GM23338 (cell line): ENCODE measurements around the gene ZNF714. TPM values are rescaled to one million over a fixed set of nuclear protein-coding genes. Genes with fewer than 3 reads are reported as not detected.

Source experiments
- ATAC-seq: fragments of 200-7000 bp; cut with Tn5 transposase; 3 replicates; pipeline ENCODE4 v1.9.1; 2020
- DNase-seq: peaks from one replicate; pipeline ENCODE4 v3.0.0-alpha.2; 2015; ENCODE audit warnings: low spot score
- H2AFZ ChIP-seq: fragments of 200-600 bp; sonication (generic); 2 replicates; pipeline ENCODE4 v1.8.0; 2016; ENCODE audit warnings: antibody characterized with exemption, mild to moderate bottlenecking, moderate library complexity
- H3F3A ChIP-seq: fragments of 200-600 bp; sonication (generic); replicated peaks from 2 replicates; pipeline ENCODE4 v1.8.0; 2017; ENCODE audit warnings: antibody characterized with exemption, mixed run types, low read depth
- H3K27ac ChIP-seq: fragments of 200-600 bp; sonication (generic); 2 replicates; pipeline ENCODE4 v1.6.1; 2016; ENCODE audit warnings: low read depth
- H3K27me3 ChIP-seq: fragments of 200-600 bp; sonication (generic); 2 replicates; pipeline ENCODE4 v1.8.0; 2016; ENCODE audit warnings: mild to moderate bottlenecking, mixed run types, moderate library complexity; ENCODE audit not compliant: insufficient read depth
- H3K36me3 ChIP-seq: fragments of 200-600 bp; sonication (generic); 2 replicates; pipeline ENCODE4 v1.8.0; 2016; ENCODE audit warnings: mild to moderate bottlenecking; ENCODE audit not compliant: insufficient read depth
- H3K4me1 ChIP-seq: fragments of 200-600 bp; sonication (generic); 2 replicates; pipeline ENCODE4 v1.8.0; 2016; ENCODE audit warnings: mild to moderate bottlenecking, moderate library complexity; ENCODE audit not compliant: insufficient read depth
- H3K4me2 ChIP-seq: fragments of 200-600 bp; sonication (generic); 2 replicates; pipeline ENCODE4 v1.7.1; 2017; ENCODE audit warnings: mixed run types
- H3K4me3 ChIP-seq: fragments of 200-600 bp; sonication (generic); 2 replicates; pipeline ENCODE4 v1.6.1; 2016; ENCODE audit warnings: mixed run types
- H3K79me2 ChIP-seq: fragments of 200-600 bp; sonication (generic); replicated peaks from 2 replicates; pipeline ENCODE4 v1.8.0; 2017; ENCODE audit warnings: mild to moderate bottlenecking; ENCODE audit not compliant: insufficient read depth
- H3K9me2 ChIP-seq: fragments of 200-600 bp; sonication (generic); 2 replicates; pipeline ENCODE4 v1.8.0; 2017; ENCODE audit not compliant: insufficient read depth
- H4K20me1 ChIP-seq: fragments of 200-600 bp; sonication (generic); replicated peaks from 2 replicates; pipeline ENCODE4 v1.8.0; 2017; ENCODE audit warnings: mild to moderate bottlenecking; ENCODE audit not compliant: insufficient read depth
- H3K27ac Mint-ChIP-seq: 2 replicates; pipeline ENCODE4 v1.8.0; 2020; ENCODE audit warnings: inconsistent platforms, mild to moderate bottlenecking, moderate library complexity, mixed read lengths
- H3K27me3 Mint-ChIP-seq: 3 replicates; pipeline ENCODE4 v1.8.0; 2022; ENCODE audit warnings: low read depth, mild to moderate bottlenecking, moderate library complexity, mixed read lengths, inconsistent platforms; ENCODE audit not compliant: insufficient read depth, poor library complexity
- H3K36me3 Mint-ChIP-seq: 3 replicates; pipeline ENCODE4 v1.8.0; 2021; ENCODE audit warnings: low read depth, mild to moderate bottlenecking, inconsistent platforms, moderate library complexity, mixed read lengths
- H3K4me1 Mint-ChIP-seq: 3 replicates; pipeline ENCODE4 v1.8.0; 2020; ENCODE audit warnings: mild to moderate bottlenecking, inconsistent platforms, mixed read lengths
- H3K4me3 Mint-ChIP-seq: 3 replicates; pipeline ENCODE4 v1.8.0; 2021; ENCODE audit warnings: moderate library complexity, mild to moderate bottlenecking, inconsistent platforms, mixed read lengths
- H3K9me3 Mint-ChIP-seq: 3 replicates; pipeline ENCODE4 v1.8.0; 2020; ENCODE audit warnings: moderate library complexity, mild to moderate bottlenecking, inconsistent platforms, mixed read lengths
- EZH2phosphoT487 ChIP-seq: fragments of 200-600 bp; sonication (generic); IDR thresholded peaks from one replicate; pipeline ENCODE4 v1.8.1; 2018; ENCODE audit warnings: antibody characterized with exemption; ENCODE audit not compliant: unreplicated experiment
- JUNB ChIP-seq: IDR thresholded peaks from one replicate; pipeline ENCODE4 v1.6.1; 2016; ENCODE audit warnings: antibody characterized with exemption; ENCODE audit not compliant: unreplicated experiment
- STAT1 ChIP-seq: IDR thresholded peaks from one replicate; pipeline ENCODE4 v1.6.1; 2016; ENCODE audit warnings: antibody characterized with exemption; ENCODE audit not compliant: unreplicated experiment
- ZNF114 ChIP-seq: fragments of 250-450 bp; sonication (Bioruptor Pico); IDR thresholded peaks from 2 replicates; pipeline ENCODE4 v1.5.0; 2020; ENCODE audit warnings: mild to moderate bottlenecking, moderate library complexity
- ZNF331 ChIP-seq: fragments of 250-450 bp; sonication (Bioruptor Pico); IDR thresholded peaks from 2 replicates; pipeline ENCODE4 v1.5.0; 2020; ENCODE audit warnings: low read depth, mild to moderate bottlenecking, moderate library complexity
- polyA plus RNA-seq: library from polyadenylated mRNA; unstranded; fragments of >200 nt; fragmentation: Nextera tagmentation; extraction: Ambion mirVana; gene quantifications from 2 replicates; pipeline ENCODE4 v1.2.1, GENCODE V29; 2016
- total RNA-seq: library from RNA; depleted of rRNA; stranded (reverse); fragments of >200 nt; shearing (Covaris generic); gene quantifications from 2 replicates; pipeline ENCODE4 v1.2.3, GENCODE V29; 2014
- TF ChIP-seq, protein P1 (sequence below), 2 experiments: fragments of 200-600 bp in 1 of 2; sonication (generic) in 1 of 2; conservative IDR thresholded peaks; 2 replicates each; pipeline versions ENCODE4 v1.5.1 to v1.6.1; 2016 to 2017; ENCODE audit warnings: antibody characterized with exemption in 2 of 2, low read depth in 2 of 2, mild to moderate bottlenecking in 2 of 2, moderate library complexity in 1 of 2
- TF ChIP-seq, protein P2 (sequence below): fragments of 250-450 bp; sonication (Bioruptor Pico); IDR thresholded peaks from 2 replicates; pipeline ENCODE4 v1.5.0; 2020; ENCODE audit warnings: mild to moderate bottlenecking, moderate library complexity
- TF ChIP-seq, protein P3 (sequence below): IDR thresholded peaks from one replicate; pipeline ENCODE4 v1.6.1; 2018; ENCODE audit warnings: antibody characterized with exemption; ENCODE audit not compliant: unreplicated experiment

The ZNF714 gene
- total and polyA plus RNA-seq, 2 experiments from 2014 or later = 43.5 to 83.2 TPM

DNA sequence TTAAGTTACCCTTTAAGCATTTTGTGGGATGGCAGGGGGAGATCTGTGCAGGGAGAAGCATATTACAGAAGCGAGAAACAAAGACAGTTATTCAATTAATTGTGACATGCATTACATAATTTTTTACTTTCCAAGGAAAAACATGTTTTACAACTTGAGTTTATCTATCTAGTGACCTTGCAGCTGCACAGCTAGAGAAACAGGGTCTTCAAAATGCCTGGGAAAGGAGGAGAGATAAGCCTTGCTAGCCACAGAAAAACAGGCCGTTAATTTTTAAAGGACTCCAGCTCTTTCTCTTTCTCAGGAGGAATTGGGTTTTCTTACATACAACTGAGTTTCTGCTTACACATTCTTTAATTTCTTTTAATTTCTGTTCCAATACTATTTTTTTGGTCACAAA lies 45.0 kb downstream of the ZNF714 start:
- TF ChIP-seq, protein P1, sequence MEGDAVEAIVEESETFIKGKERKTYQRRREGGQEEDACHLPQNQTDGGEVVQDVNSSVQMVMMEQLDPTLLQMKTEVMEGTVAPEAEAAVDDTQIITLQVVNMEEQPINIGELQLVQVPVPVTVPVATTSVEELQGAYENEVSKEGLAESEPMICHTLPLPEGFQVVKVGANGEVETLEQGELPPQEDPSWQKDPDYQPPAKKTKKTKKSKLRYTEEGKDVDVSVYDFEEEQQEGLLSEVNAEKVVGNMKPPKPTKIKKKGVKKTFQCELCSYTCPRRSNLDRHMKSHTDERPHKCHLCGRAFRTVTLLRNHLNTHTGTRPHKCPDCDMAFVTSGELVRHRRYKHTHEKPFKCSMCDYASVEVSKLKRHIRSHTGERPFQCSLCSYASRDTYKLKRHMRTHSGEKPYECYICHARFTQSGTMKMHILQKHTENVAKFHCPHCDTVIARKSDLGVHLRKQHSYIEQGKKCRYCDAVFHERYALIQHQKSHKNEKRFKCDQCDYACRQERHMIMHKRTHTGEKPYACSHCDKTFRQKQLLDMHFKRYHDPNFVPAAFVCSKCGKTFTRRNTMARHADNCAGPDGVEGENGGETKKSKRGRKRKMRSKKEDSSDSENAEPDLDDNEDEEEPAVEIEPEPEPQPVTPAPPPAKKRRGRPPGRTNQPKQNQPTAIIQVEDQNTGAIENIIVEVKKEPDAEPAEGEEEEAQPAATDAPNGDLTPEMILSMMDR (conservative IDR thresholded peaks at IDR 0.05; ENCODE audit: low read depth in 2 of 2) = no peak
- TF ChIP-seq, protein P2, sequence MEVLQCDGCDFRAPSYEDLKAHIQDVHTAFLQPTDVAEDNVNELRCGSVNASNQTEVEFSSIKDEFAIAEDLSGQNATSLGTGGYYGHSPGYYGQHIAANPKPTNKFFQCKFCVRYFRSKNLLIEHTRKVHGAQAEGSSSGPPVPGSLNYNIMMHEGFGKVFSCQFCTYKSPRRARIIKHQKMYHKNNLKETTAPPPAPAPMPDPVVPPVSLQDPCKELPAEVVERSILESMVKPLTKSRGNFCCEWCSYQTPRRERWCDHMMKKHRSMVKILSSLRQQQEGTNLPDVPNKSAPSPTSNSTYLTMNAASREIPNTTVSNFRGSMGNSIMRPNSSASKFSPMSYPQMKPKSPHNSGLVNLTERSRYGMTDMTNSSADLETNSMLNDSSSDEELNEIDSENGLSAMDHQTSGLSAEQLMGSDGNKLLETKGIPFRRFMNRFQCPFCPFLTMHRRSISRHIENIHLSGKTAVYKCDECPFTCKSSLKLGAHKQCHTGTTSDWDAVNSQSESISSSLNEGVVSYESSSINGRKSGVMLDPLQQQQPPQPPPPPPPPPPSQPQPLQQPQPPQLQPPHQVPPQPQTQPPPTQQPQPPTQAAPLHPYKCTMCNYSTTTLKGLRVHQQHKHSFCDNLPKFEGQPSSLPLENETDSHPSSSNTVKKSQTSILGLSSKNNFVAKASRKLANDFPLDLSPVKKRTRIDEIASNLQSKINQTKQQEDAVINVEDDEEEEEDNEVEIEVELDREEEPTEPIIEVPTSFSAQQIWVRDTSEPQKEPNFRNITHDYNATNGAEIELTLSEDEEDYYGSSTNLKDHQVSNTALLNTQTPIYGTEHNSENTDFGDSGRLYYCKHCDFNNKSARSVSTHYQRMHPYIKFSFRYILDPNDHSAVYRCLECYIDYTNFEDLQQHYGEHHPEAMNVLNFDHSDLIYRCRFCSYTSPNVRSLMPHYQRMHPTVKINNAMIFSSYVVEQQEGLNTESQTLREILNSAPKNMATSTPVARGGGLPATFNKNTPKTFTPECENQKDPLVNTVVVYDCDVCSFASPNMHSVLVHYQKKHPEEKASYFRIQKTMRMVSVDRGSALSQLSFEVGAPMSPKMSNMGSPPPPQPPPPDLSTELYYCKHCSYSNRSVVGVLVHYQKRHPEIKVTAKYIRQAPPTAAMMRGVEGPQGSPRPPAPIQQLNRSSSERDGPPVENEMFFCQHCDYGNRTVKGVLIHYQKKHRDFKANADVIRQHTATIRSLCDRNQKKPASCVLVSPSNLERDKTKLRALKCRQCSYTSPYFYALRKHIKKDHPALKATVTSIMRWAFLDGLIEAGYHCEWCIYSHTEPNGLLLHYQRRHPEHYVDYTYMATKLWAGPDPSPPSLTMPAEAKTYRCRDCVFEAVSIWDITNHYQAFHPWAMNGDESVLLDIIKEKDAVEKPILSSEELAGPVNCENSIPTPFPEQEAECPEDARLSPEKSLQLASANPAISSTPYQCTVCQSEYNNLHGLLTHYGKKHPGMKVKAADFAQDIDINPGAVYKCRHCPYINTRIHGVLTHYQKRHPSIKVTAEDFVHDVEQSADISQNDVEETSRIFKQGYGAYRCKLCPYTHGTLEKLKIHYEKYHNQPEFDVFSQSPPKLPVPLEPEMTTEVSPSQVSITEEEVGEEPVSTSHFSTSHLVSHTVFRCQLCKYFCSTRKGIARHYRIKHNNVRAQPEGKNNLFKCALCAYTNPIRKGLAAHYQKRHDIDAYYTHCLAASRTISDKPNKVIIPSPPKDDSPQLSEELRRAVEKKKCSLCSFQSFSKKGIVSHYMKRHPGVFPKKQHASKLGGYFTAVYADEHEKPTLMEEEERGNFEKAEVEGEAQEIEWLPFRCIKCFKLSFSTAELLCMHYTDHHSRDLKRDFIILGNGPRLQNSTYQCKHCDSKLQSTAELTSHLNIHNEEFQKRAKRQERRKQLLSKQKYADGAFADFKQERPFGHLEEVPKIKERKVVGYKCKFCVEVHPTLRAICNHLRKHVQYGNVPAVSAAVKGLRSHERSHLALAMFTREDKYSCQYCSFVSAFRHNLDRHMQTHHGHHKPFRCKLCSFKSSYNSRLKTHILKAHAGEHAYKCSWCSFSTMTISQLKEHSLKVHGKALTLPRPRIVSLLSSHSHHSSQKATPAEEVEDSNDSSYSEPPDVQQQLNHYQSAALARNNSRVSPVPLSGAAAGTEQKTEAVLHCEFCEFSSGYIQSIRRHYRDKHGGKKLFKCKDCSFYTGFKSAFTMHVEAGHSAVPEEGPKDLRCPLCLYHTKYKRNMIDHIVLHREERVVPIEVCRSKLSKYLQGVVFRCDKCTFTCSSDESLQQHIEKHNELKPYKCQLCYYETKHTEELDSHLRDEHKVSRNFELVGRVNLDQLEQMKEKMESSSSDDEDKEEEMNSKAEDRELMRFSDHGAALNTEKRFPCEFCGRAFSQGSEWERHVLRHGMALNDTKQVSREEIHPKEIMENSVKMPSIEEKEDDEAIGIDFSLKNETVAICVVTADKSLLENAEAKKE (CRISPR knock-in tag) = no peak
- TF ChIP-seq ZNF331 (no peak), ZNF114 (no peak), STAT1 (no peak), JUNB (no peak), EZH2phosphoT487 (no peak)
- TF ChIP-seq, protein P3, sequence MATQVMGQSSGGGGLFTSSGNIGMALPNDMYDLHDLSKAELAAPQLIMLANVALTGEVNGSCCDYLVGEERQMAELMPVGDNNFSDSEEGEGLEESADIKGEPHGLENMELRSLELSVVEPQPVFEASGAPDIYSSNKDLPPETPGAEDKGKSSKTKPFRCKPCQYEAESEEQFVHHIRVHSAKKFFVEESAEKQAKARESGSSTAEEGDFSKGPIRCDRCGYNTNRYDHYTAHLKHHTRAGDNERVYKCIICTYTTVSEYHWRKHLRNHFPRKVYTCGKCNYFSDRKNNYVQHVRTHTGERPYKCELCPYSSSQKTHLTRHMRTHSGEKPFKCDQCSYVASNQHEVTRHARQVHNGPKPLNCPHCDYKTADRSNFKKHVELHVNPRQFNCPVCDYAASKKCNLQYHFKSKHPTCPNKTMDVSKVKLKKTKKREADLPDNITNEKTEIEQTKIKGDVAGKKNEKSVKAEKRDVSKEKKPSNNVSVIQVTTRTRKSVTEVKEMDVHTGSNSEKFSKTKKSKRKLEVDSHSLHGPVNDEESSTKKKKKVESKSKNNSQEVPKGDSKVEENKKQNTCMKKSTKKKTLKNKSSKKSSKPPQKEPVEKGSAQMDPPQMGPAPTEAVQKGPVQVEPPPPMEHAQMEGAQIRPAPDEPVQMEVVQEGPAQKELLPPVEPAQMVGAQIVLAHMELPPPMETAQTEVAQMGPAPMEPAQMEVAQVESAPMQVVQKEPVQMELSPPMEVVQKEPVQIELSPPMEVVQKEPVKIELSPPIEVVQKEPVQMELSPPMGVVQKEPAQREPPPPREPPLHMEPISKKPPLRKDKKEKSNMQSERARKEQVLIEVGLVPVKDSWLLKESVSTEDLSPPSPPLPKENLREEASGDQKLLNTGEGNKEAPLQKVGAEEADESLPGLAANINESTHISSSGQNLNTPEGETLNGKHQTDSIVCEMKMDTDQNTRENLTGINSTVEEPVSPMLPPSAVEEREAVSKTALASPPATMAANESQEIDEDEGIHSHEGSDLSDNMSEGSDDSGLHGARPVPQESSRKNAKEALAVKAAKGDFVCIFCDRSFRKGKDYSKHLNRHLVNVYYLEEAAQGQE = no peak
- Histone ChIP-seq H3K27ac (no peak overlapping the region), H3K27me3 (no peaks in the 10 kb centered on the region), H4K20me1 (no peaks in the 10 kb centered on the region), H3K4me2 (no peak overlapping the region), H2AFZ (no peak overlapping the region), H3K4me1 (peaks cover 7% of the 10 kb centered on the region; the same call in 1 of the 2 replicates), H3K9me2 (no peaks in the 10 kb centered on the region), H3K79me2 (no peaks in the 10 kb centered on the region), H3K4me3 (no peak overlapping the region), H3F3A (no peaks in the 10 kb centered on the region), H3K36me3 (no peaks in the 10 kb centered on the region)
- ATAC-seq (no peak), DNase-seq (no peak)
- no peak overlapping the region for H3K4me3 Mint-ChIP-seq
- H3K27ac Mint-ChIP-seq = no peak overlapping the region
- H3K36me3 Mint-ChIP-seq = peaks cover 7% of the 10 kb centered on the region; the same call in 2 of the 3 replicates
- H3K9me3 Mint-ChIP-seq = peaks cover 6% of the 10 kb centered on the region; the same call in 2 of the 3 replicates
- peaks cover 17% of the 10 kb centered on the region for H3K4me1 Mint-ChIP-seq
- peaks cover 3% of the 10 kb centered on the region for H3K27me3 Mint-ChIP-seq
